Right atrium auricular region (tissue), 2 donors: ENCODE data around the gene KLK5. TPM values are rescaled to one million over a fixed set of nuclear protein-coding genes. Genes with fewer than 3 reads are reported as not detected.

ENCODE experiments used
- DNase-seq: peaks from one replicate; pipeline ENCODE4 v3.0.0-alpha.2; 2019; ENCODE audit warnings: low spot score
- H3K27ac ChIP-seq, 2 donors: fragments of 200-600 bp; sonication (generic); 1 replicate in 1 of 2; 2 replicates in 1 of 2; pipeline ENCODE4 v1.5.1; 2016 to 2019
- H3K27me3 ChIP-seq, 2 donors: fragments of 200-600 bp; sonication (generic); one replicate each; pipeline versions ENCODE4 v1.5.1 to v1.6.0; 2017 to 2019
- H3K36me3 ChIP-seq: fragments of 200-600 bp; sonication (generic); one replicate; pipeline ENCODE4 v1.5.1; 2016
- H3K4me1 ChIP-seq, 2 donors: fragments of 200-600 bp; sonication (generic); one replicate each; pipeline versions ENCODE4 v1.5.1 to v1.6.0; 2017 to 2019
- H3K4me3 ChIP-seq, 2 donors: fragments of 200-600 bp; sonication (generic); 1 replicate in 1 of 2; 2 replicates in 1 of 2; pipeline ENCODE4 v1.5.1; 2017 to 2019; ENCODE audit warnings: mild to moderate bottlenecking in 1 of 2, moderate library complexity in 1 of 2
- H3K9me3 ChIP-seq, 2 donors: fragments of 200-600 bp; sonication (generic); one replicate each; pipeline ENCODE4 v1.5.1; 2019
- CTCF ChIP-seq, 2 donors: fragments of 200-600 bp; sonication (generic); IDR thresholded peaks; one replicate each; pipeline ENCODE4 v1.5.1; 2019; ENCODE audit warnings: antibody characterized with exemption in 2 of 2
- total RNA-seq, 2 donors: library from RNA; depleted of rRNA; stranded (reverse); fragments of >200 nt; gene quantifications; one replicate each; pipeline ENCODE4 v1.1.0, GENCODE V29; 2016

Gene KLK5
- total RNA-seq, 2 donors from 2014 or later = 2.6 to 3.1 TPM

GRCh38 chr19:50912727-50913716 is 39.8 kb downstream of the KLK5 start:
- no peaks in the 10 kb centered on the region for H3K9me3 ChIP-seq
- no peak overlapping the region for H3K4me3 ChIP-seq
- no peak for DNase-seq
- no peak for TF ChIP-seq CTCF (IDR thresholded peaks at IDR 0.05)
- H3K27ac ChIP-seq = no peak overlapping the region
- peaks cover 0 to 7% of the 10 kb centered on the region in 2 donors for H3K4me1 ChIP-seq
- H3K36me3 ChIP-seq = no peaks in the 10 kb centered on the region
- H3K27me3 ChIP-seq = peaks cover 0 to 23% of the 10 kb centered on the region in 2 donors

GRCh38 chr19:50912102-50912599 is 40.7 kb downstream of the KLK5 start:
- H3K9me3 ChIP-seq = no peaks in the 10 kb centered on the region
- no peaks in the 10 kb centered on the region for H3K36me3 ChIP-seq
- H3K27me3 ChIP-seq = peaks cover 0 to 23% of the 10 kb centered on the region in 2 donors
- no peak for TF ChIP-seq CTCF (IDR thresholded peaks at IDR 0.05)
- DNase-seq = no peak
- H3K4me3 ChIP-seq = no peak overlapping the region
- peaks cover 0 to 7% of the 10 kb centered on the region in 2 donors for H3K4me1 ChIP-seq
- H3K27ac ChIP-seq = no peak overlapping the region

- no peak within 1 kb of the TSS for H3K27ac ChIP-seq
- no peak for DNase-seq
- no peaks in the 10 kb centered on the region for H3K9me3 ChIP-seq
- peaks cover 0 to 23% of the 10 kb centered on the region in 2 donors for H3K27me3 ChIP-seq
- peaks cover 0 to 7% of the 10 kb centered on the region in 2 donors for H3K4me1 ChIP-seq
- no peak for TF ChIP-seq CTCF (IDR thresholded peaks at IDR 0.05)
- H3K4me3 ChIP-seq = no peak within 1 kb of the TSS
- H3K36me3 ChIP-seq = no peaks in the 10 kb centered on the region
Observed at GRCh38 chr19:50911206-50912101, 41.4 kb downstream of the KLK5 start, which contains the start of gene KLK4. Gene KLK4, minus strand, starts transcription at chr19:50911395. Its CDS starts 657 bp downstream, at chr19:50910738.

- Histone ChIP-seq H3K4me3 (no peak overlapping the region), H3K27me3 (peaks cover 0 to 23% of the 10 kb centered on the region in 2 donors), H3K4me1 (peaks cover 0 to 7% of the 10 kb centered on the region in 2 donors), H3K9me3 (no peaks in the 10 kb centered on the region), H3K36me3 (no peaks in the 10 kb centered on the region), H3K27ac (no peak overlapping the region)
- no peak for TF ChIP-seq CTCF (IDR thresholded peaks at IDR 0.05)
- DNase-seq = no peak
Observed at GRCh38 chr19:50910722-50911121, 42.1 kb downstream of the KLK5 start.

GRCh38 chr19:50909240-50910070 is 43.4 kb downstream of the KLK5 start:
- Histone ChIP-seq H3K4me3 (no peak overlapping the region), H3K27ac (no peak overlapping the region), H3K4me1 (peaks cover 0 to 7% of the 10 kb centered on the region in 2 donors), H3K36me3 (no peaks in the 10 kb centered on the region), H3K9me3 (no peaks in the 10 kb centered on the region), H3K27me3 (peaks cover 0 to 23% of the 10 kb centered on the region in 2 donors)
- TF ChIP-seq CTCF (IDR thresholded peaks at IDR 0.05) = no peak
- DNase-seq = no peak
